HG03066 (cell line): Measurements from ENCODE around the gene TRPM3.
"Not testable (repeated sequence)": the region's sequence is repeated elsewhere in the genome, so short reads cannot be mapped to it uniquely, and the experiment has no call there.

Experiments
- ATAC-seq: cut with Tn5 transposase; IDR thresholded peaks from one replicate; pipeline ENCODE4 v1.9.1; 2021; ENCODE audit warnings: low read depth; ENCODE audit not compliant: unreplicated experiment

Gene TRPM3

DNA sequence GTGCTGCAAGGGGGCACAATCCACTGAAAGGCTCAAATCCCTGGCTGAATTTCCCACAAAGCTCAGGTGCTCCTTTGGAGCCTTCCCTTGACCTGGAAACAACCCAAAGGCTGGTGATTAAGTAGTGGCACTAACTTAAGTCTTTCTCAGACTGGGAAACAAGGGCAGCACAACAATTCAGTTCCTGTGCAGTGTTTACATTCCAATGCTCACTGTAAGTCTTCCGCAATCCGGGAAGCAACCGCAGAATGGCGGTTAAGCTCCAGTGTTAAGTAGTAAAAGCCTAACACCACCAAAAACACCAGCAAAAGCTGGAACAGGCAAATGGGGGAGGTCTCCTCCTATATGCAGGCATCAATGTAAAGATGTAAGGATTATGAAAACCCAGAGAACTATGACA is 117.2 kb downstream of the TRPM3 start:
- ATAC-seq: no peak

DNA sequence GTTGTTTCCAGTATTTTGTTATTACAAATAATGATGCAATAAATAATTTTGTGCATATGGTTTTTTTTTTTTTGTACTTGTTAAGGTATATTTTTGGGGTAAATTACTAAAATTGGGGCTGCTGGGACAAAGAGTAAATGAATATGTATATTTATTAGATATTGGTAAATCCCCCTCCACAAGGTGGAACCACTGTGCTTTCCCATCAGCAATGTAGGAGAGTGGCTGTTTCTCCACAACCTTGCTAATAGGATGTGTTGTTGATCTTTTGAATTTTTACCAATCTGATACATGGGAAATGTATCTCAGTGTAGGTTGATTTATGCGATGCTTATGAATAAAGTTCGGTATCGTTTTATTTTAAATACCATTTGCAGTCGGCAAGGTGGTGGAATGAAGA is 118.1 kb downstream of the TRPM3 start:
- no peak for ATAC-seq

DNA sequence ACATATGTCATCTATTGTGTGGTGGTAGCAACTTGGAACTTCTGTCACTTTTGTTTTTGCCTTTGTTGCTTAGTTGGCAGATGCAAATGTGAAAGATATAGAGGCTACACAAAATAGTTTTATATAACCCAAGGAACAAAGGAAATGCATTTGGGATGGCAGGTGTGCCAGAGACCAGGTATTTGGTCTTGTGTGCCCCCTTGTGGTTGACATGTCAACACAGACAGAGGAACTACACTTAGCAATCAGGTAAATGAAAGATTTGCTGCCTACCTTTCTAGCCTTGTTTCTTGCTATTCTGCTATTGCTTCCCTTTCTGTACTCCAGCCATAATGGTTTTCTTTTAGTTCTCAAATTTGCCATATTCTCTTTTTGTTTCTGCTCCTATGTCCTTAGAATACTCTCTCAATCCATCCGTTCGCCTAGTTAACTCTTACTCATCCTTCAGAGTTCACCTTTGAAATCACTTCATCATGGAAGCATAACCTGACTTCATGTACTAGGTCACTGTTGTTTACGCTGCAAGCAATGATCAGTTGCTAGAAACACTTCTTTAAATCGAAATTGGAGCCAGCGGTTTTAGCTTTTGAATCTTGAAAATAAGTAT is 119.5 kb downstream of the TRPM3 start:
- ATAC-seq: no peak

DNA sequence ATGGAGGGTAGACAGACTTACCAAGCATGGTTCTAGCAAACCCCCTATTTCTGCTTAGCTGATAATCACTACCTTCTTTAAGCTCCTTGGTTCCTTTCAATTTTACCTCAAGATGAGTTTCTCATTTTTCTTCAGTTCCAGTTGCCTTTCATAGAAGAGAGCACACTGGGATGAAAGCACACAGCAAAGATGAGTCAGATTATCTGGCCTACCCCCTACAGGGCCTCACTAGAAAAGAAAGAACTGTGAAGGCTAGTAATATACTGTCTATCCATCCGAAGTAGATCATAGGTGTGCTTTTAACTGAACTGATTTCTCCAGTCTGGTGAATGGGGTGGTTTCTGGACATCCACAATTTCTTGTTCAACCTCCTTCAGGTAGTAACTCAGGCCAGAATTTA is 122.5 kb downstream of the TRPM3 start:
- ATAC-seq: no peak

DNA sequence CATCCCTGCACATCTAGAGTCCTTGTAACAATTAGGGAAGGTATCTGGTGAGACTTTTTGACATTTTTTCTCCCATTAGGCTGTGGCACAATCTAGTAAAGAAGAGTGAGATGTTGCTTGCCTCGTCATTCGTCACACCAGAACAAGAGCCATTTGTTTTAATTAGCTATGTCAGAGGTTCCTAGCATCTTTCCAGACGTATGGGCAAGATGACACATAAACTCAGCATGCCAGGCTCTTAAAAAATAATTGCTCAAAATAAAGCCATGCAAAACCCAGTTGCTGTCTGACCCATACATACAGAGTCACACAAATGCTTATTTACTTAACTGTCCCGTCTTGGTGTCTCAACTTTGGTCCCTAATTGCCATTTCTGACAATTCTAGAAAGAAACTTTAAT is 125.9 kb downstream of the TRPM3 start:
- no peak for ATAC-seq

DNA sequence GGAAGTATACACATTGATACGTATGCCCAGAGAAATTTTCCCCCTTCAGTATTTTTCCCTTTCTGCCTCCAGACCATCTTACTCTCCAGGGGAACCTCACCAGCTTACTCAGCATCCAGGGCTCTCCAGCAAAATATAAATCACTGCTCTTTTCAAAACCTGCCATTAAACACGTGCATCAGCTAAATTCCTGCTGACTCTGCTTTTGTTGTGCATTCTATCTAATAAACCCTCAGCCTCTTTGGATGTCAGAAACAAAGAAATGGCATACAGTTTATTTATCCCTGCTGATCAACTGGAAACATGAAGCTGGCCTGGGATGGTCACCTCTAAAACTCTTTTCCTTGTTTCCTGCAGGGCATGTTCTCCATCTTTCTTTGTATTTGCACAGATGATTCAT is 126.8 kb downstream of the TRPM3 start:
- no peak for ATAC-seq

DNA sequence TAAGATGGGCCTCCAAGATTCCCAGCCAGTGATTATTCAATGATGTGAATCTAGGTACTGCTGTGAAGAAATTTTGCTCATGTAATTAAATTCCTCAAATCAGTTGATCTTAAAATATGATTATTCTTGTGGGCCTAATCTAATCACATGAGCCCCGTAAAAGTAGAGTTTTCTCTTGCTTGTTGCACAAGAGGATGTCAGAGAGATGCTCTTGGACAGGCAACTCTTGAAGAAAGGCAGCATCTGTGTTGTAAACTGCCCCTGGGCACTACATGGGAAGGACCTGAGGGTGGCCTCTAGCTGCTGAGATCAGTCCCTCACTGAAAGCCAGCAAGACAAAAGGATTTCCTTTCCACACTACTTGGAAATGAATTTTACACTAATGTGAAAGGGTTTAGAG is 132.9 kb downstream of the TRPM3 start:
- no peak for ATAC-seq

DNA sequence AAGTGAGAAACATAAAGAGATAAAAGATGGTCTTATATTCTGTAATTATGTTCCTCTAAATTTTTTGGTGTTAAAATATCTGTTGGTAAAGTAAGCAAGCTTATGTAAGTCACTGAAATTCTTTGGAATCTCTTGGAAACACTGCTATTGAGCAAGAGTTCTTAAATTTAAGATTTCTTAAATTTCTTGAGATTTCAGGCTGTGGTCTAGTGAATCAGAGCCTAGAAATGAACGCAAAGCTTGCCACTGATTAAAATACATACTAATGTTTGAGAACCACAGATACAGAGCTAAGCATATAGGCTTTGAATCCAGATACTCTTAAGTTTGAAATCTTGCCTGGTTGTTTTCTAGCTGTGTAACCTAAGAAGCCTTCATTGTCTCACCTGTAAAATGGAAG is 133.4 kb downstream of the TRPM3 start:
- no peak for ATAC-seq

DNA sequence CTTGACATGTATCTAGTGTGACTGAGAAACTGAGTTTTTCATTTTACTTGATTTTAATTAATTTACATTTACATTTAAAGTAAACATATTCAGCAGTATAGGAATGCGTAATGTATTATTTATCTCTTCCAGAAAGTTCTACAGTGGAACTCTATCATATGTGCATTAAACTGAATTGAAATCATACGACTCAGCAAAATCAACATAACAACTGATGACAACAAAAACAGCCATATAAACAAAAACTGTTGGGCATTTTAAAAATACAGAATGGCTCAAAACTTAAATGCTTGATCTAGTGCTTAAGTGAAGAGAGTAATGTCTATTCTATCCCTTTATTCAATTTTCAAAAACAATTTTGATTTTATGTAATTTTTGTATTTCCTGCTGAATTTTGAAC is 134.4 kb downstream of the TRPM3 start:
- ATAC-seq: no peak

DNA sequence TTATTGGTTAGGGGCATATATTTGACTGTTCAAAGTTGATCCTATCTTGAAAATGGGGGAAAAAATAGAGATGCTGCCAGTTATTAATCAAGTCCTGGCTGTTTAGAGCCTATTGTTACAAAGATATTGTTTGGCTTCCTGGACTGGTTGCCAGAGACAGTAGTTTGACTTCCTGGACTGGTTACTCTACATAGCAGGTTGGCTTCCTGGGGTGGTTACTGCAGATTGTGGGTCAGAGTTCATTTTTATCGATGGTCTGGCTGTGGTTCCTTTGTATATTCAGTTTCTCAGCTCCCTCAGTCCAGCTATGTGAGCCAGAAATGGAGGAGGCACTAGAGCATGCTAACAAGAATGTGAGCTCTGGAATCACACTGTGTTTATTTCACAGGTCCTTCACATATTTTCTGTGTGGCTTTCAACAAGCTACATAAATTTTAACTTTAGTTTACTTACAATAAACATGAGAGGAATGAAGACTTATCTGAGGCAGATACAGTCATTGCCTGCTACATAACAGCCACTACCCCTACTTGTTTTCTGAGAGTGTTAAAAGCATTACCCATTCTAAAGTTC is 137.6 kb downstream of the TRPM3 start:
- ATAC-seq: no peak

DNA sequence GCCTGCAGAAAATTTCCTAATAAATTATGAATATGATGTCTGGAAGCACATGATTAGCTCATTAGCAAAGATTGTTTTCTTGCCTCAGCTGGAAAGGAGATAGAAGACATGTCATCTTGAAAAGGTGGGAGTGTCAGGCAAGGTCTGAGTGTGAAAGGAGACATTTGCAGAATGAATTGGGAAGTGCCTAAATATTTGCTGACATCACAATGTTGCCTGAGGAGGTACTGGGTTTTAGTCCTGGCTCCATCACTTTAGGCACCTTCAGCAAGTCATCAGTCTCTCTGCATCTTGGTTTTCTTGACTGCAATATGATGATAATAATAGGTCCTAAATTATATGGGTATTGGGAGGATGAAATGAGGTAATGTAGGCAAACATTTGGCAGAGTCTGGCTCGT is 140.1 kb downstream of the TRPM3 start:
- no peak for ATAC-seq

DNA sequence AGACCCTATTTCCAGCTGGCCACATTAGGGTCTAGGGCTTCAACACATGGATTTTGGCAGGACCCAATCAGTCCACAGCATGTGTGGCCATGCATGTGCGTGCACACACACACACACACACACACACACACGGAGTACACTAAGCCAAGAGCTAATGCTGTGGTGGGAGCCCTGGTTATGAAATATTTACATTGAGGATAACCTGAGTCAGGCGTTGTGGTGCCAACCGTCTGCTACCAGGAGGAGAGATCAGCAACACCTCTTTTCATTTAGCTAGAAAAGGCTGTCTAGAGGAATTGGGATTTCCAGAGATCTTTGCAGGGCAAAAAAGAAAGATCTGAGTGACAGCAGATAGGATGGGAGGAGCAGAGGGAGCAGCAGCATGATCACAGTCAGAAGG is 141.5 kb downstream of the TRPM3 start:
- ATAC-seq: no peak

DNA sequence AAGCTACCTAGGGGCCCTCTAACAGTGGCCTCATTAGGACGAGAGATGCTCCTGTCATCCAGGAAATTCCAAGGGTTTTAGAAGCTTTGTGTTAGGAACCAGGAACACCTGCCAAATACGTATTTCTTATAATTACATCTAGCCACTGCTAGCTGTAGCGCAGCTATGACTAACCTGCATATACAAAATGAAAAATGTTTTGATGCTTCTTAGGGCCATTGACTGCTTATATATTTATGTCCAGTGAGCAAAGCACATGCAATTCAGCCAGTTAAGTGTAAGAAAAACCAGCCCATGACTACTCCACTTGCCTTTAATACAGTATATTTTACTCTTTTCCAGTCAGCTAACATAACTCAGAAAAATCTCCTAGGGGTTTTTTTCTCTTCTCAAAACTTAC is 143.3 kb downstream of the TRPM3 start:
- ATAC-seq: no peak

DNA sequence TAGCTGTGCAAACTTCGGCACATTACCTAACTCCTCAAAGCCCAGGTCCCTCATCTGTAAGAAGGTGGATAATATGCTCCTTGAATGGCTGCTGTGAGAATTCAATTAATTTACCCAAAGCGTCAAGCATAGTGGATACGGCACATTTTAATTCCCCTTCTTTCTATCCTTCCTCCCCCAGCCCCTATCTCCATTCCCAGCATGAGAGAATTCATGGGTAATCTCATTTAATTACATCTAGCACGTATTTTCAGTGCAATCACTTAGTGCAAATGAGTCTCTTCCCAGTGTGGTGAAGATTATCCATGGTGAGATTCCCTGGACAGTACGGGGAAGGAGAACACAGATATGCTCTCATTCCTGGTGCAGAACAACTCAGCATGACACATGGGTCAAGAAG is 145.6 kb downstream of the TRPM3 start:
- no peak for ATAC-seq

DNA sequence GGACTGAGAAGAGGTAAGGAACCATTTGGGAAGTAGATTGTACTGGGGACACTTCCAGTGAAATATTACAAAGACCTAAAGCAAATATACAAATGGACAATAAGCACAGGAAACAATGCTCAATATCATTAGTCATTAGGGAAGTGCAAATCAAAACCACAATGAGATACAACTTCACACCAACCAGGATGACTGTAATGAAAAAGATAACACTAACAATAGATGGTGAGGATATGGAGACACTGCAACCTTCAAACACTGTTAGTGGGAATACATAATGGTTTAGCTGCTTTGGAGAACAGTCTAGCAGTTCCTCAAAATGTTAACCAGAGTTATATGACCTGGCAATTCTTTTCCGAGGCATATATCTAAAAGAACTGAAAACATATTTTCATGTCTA is 149.7 kb downstream of the TRPM3 start:
- ATAC-seq: no peak

DNA sequence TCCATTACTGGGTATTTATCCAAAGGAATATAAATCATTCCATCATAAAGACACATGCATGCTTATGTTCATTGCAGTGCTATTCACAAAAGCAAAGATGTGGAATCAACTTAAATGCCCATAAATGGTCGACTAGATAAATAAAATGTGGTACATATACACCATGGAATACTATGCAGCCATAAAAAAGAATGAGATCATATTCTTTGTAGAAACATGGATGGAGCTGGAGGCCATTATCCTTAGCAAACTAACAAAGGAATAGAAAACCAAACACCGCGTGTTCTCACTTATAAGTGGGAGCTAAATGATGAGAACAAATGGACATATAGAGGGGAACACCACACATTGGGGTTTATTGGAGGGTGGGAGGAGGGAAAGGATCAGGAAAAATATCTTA is 155.0 kb downstream of the TRPM3 start:
- not testable (repeated sequence) for ATAC-seq

DNA sequence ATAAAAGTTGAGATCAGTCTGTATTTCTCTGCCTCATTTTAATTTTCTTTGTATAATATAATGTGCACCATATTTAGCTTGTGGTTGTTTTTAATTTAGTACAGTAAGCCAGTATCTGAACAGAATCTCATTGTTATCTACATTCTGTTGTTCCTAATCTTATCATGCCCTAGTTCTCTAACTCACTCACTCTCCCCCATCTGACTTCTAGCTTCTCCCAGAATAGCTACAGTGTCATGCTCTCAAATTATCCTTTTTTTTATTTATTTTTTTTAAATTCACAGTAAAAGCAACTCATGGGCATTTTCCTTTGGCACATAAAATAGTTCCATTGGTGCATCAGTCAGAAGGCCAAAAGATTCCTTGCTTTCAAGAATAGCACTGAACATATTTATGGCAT is 156.6 kb downstream of the TRPM3 start:
- ATAC-seq: no peak

DNA sequence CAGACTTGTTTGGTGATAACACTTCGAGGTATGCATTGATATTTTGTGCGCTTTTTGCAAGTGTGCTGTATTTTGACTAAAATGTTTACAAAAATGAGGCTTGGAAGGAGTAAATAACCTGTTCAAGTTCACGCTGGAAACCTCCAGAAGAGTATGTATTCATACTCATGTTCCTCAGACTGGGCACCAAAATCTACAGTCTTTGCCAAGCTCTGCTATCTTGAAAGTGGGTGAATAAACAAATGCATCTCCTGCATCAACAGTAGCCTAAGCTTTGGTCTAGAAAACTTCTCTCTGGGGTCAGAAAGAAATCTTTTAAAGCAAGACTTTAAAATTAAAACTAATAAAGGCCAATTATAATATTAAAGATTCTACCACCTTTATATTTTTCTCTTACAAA is 157.9 kb downstream of the TRPM3 start:
- ATAC-seq: no peak

DNA sequence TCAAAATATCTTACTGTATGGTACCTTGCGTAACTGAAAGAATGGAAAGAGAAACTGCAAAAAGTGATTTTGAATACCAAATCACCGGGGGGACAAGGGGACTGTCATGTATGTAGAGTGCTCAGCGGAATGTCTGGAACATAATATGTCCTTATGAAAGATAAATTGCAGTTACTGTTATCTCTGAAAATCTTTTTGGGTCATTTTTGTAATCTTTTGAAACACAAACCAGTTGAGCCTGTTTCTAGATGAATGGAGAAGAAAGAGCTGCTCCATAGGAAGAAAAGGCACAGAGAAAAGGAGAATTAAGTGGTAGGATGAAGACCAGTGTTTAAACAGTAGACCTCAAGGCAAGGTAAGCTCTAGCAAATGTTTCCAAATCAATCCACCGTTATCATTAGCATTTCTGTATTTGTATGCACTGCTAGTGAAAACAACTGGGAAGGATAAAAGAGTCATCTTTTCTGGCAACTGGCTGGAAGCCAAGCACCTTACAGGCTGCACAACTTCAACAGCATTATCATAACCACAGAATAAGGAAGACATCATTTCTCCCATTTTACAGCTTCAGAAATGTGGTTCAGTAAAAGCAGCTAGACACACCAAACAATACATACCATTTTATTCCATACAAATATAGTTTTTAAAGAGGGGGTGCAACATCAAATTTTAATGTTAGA is 158.5 kb downstream of the TRPM3 start:
- ATAC-seq: no peak

DNA sequence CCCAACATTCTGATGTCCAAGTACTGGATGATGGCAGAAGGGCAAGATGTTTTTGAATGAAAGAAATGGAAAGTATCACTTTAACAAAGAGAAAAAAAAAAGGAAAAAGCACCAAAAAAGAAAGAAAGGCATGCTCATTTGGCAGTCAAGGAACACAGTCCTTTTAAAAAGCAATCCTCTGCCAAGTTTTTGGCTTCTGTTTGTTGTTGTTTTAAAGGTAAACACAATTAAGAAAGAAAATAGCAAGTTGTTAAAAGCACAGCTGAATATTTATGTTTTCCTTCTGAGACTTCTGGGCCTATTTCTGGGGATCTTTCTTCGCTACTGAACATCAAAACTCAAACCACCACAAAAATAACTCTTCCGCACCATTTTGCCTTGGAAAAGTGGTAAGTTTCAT is 162.1 kb downstream of the TRPM3 start:
- ATAC-seq: no peak

DNA sequence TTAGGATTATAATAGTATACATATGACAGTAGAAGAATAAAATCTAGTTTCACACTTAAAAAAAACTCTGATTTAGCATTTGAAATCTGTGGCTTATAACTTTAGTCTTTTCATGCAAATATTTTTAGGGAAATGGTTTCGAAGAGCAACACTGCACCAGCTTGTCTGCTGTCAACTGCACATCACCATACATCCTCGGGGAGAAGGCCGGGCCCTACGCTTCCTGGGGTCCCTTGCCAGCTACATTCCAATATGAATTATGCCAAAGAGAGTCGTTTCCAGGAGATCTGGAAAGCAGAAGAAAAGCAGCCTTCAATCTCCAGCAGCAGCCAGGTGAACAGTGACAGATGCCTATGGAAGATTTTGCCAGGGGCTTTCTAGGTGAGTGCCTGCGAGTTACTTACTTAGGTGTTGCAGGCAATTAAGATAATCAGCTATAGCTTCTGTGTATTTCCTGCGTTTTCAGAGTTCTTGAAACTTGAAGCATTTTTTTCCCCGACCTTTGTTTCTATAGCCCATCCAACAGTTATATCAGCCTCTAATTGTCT is 166.8 kb downstream of the TRPM3 start:
- no peak for ATAC-seq

DNA sequence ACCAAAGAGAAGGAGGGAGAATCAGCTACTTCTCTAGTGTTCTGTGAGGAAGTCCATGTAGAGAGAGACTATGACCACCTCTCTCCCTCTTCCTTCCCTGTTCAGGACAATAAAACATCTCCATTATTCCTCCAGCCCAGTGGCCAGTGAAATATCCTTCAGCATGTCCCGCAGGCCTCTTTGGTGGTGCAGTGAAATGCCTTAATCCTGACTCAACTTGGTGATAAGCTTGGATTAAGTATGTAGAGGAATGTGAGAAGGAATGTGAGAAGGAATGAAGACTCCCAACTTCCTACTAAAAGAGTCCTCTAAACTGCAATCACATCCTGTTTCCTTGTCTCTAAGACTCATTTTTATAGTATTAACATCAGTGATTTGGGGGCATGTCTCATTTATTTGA is 167.3 kb downstream of the TRPM3 start:
- ATAC-seq: no peak
